Stromal cell of bone marrow (primary cell): ENCODE results near the gene CA10.

ENCODE experiments used
- DNase-seq: peaks from one replicate; pipeline ENCODE4 v3.0.0-alpha.2; 2012; ENCODE audit warnings: low read depth

Gene CA10

DNA sequence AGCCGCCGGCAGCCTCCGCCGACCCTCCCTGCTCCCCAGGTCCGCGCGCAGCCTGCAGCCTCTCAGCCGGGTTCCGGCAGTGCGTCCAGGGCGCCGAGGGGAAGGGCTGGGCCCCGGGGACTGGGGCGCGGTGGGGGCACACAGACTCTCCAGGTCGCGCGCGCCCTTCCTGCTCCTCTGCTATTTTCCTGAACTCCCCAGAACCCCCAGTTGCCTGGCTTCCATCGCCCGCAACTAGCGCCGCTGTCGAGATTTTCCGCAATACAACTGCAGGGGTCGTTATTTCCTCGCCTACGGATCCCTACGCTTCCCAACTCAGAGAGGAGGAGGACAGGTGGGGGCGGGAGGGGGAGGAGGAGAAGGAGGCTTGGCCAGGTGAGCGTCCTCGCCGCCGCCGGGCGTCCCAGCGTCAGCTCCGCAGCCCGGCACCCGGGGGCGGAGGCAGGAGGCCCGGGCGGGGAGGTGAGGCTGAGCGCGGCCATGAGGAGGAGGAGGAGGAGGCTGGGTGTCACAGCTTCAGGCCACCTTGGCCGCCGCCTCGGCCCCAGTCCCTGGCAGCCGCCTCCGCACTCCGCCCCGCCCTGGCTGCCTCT is at the start of gene CA10:
Gene CA10, minus strand, starts transcription at position 265 of the 593 bp plus-strand sequence.
- no peak for DNase-seq

DNA sequence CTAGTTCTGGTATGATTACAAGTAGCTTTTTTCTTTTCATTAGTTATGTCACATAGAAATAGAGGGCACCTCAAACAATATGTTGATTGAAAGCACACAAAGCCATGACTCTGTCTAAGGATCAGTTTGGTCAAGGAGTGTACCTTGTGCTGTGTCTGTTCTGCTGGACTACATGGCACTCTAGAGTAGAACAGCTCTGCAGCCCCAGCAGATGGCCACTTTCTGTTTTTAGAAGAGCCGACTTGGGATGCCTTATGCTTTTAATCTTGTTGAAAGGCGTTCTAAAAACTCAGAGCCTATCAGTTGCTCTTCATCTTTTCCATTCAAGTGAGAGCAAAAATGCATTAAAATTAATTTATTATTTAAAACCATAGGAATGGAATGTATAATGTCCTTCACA is 49.3 kb upstream of the CA10 start:
- no peak for DNase-seq

DNA sequence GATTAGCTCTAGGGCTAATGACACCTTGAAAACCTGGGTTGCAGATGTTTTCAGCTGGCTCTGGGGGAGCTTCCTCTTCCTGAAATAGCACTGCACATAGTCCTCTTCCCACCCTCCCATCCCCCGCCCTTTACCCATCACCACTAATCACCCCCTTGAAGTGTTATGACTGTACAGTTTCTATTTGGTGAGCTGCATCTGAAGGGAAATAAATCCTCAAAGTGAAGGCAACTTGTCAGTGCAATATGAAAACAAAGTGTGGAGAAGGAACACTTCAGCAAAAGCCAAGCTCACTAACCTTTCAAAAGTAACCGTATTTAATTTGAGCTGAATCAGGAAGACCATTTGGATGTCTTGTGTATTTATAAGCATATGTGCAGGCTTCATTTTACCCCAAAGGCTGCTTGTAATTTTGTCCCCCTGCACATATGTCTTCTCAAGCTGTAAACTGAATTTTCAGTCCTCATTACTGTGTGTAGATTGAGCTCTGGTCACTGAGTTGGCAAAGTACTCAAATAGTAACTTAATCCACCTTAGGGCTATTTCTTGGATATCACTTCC is 44.1 kb upstream of the CA10 start:
- DNase-seq, result no peak

DNA sequence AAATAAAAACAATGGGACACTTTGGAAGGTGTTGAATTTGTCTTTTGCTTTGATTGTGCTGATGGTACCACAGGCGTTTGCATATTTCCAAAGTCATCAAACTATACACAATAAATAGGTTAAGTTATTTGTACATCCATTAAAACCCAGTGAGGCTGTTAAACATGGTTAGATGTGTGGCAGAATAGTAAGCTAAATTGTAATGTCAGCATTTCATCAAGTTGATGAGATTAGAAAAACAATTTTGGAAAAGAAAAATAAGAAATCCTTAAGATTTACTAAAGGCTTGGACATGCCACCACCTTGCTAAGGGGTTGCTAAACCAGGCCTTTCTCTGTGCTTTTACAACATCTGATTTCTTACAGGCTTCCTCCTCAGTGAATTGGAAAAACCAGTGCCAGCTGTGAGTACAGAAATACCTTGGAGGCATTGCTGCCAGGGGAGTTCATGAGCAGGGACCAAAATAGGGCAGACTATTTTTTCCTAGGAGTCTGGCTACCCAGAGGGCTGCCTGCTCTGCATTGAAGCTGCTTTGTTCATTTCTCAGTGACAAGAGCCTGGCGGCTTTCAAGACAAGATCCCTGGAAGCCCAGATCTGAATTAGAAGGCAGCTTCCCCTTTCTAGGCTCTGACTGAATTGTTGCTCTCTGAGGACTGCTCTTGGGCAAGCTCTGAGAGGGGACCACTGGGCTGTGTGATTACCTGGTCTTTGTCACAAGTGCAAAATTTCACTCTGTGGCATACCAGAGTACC is 43.4 kb upstream of the CA10 start:
- DNase-seq, result no peak

DNA sequence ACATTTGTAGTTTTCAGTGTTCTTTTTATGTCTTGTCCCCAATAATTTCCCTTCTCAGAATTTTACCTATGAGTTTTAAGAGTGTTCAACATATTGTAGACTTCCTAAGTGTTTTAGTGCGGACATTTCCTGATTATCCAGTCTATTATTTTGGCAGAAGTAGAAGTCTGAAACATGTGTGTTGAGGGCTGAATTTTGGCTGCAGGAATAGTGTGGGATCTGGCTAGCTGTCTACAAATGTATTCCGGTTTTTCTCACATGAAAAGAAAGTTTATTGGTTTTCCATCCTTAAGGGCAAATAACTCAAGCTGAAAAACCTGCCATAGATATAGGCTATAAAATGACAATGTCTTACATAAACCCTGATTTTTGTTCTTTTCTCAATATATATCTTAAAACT is 33.0 kb upstream of the CA10 start:
- no peak for DNase-seq

GRCh38 chr17:52181782-52182181 is 23.3 kb upstream of the CA10 start:
- no peak for DNase-seq

DNA sequence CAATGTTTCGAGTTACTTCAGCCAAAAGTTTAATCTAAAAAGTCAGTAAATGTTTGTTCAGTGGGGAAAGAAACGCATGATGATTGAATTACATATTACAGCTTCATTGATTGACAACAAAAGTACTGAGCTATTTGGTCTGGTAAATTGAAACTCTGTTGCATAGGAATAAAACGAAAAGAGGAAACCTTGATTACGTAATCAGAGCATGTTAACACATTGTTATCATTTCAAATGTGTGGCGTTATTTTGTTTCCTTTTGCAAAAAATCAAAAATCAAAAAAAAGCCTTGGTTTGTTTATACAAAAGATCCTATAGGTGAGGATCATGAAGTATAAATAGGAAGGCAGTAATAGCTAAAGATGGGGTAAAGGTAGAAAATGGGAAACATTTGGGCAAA is 19.5 kb upstream of the CA10 start:
- no peak for DNase-seq

DNA sequence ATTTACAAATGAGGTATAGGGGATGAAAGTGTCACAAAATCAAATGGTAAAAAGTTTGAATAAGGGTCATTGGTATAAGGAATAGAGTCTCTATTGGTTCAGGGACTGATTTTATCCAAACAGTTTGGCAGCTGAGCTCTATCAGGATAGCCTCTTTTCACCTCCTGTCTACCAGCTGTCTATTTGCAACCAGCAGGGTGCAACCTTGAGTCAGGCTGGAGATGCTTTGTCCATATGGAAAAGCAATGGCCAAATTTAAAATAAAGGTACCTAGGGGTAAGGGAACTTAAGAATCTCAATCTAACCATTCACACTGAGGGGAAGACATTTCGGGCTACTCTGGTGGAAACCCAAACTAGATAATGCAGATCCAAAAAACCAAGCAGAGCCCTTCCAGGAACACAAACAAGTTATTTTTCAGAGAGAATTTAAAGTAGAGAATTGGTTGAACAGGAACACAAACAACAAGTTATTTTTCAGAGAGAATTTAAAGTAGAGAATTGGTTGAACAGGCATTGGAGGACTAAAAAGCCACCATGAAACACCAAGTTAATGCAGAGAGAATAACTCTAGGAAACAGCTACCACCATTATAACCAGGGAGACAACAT is 12.6 kb upstream of the CA10 start:
- no peak for DNase-seq

GRCh38 chr17:52160136-52160567 is 1.6 kb upstream of the CA10 start:
- DNase-seq, result no peak

- no peak for DNase-seq
Observed at GRCh38 chr17:52159246-52160135, 977 bp upstream of the CA10 start.

- DNase-seq, result no peak
Observed at GRCh38 chr17:52157603-52158449, 688 bp downstream of the CA10 start.

DNA sequence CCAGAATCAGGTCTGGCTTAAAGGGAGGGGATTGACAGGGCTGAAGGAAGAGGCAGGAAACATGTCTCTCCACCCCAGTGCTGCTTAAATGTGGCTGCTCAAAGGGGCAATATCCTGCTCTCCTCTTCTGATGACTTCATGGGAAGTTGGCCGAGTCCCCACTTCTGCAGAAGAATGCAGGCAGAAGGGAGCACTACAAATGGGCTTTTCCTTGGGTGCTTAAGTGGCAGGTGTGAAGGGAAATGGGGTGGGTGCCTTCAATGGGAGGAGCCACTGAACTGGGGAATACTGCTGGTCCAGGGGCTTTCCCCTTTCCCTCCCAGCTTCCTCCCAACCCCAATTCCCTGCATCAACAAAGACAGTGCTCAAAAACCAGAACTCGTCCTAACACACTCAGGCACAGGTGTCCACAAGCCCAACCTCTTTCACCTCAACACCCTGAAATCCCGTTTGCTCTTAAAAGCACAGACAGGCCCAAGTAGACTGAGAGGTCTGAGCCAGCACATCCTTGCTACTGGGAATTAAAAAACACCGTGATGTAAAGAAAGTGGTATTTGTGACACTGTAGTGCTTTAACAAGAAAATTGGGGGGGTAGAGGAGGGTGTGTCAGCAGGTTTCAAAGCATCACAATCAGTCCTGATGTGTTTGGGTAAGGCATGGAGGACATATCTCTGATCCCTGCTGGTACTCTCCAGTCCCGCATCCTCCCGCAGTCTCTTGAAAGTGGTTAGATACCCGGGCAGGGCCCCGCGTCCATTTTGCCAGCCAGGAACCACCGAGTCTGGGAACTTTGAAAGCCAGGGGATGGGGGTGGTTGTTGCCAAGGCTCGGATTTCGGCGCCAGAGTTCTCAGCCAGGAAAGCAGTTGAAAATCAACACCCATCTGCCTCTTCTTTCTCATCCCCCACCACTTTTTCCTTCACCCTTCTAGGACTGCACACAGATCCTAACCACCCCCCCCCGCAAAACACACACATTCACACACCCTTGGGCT is 1.6 kb downstream of the CA10 start:
- DNase-seq, result no peak

DNA sequence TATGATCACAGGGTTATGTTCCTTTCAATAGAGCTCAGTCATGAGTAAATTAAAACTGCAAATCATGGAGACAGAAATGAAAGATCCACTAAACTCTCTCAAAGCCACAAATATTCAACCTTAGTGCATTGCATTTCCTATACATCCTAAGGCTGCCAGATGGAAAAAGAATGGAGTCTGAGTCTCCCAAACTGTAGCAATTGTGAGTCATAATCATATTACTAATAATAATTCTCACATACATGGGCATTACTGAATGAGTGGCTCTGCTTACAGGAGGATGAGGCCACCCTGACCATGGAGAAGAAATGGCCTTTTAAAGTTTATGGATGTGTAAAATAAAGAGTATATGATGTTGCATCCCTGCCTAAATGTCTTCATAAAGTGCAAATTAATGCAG is 3.2 kb downstream of the CA10 start:
- DNase-seq, result no peak

- DNase-seq, result no peak
Observed at GRCh38 chr17:52154466-52154865, 4.0 kb downstream of the CA10 start.

- DNase-seq, result no peak
Observed at GRCh38 chr17:52150935-52151334, 7.6 kb downstream of the CA10 start.

DNA sequence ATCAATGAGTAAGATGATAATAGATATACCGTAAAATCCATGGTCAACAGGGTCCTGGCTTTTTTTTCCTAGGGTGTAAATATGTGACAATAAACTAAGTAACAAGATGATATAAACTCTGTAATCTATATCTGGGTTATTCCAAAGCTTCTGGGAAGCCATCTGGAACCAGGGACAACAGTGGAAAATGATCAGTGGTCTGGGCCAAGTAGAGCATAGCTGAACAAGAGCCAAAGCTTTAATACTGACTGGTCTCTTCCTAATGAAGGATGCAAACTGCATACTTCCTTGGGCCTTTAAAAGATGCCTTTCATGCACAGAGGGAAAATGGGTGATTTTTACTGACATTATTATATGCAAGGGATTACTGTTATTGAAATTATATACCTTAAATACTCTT is 8.9 kb downstream of the CA10 start:
- DNase-seq, result no peak

GRCh38 chr17:52148969-52149351 is 9.6 kb downstream of the CA10 start:
- DNase-seq, result no peak

- no peak for DNase-seq
Observed at GRCh38 chr17:52148288-52148968, 10.1 kb downstream of the CA10 start.

GRCh38 chr17:52147872-52148271 is 10.6 kb downstream of the CA10 start:
- no peak for DNase-seq
